Measurements from ENCODE around the gene UBASH3A. TPM values are rescaled to one million over a fixed set of nuclear protein-coding genes. Genes with fewer than 3 reads are reported as not detected.

UBASH3A gene
- total and polyA plus RNA-seq, 8 donors: 0.18 to 4.6 (median 0.31) TPM; not detected in 1

DNA sequence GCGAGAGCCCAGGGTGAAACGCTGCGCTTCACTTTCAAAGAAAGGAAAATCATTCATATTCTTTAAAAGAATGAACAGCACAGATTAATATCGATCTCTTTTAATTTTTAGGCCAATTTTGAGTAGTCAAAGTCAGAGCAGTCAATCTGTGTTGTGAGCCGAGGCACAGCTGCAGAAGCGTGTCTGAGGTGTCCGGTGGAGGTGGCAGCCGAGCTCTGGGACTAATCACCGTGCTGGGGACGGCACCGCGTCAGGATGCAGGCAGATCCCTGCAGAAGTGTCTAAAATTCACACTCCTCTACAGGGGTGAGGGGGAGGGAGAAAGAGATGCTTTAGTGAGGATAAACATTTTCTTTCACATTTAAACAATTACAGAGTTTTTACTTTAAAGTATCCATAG lies 41.5 kb upstream of the UBASH3A start:
- Histone ChIP-seq H3K27me3 (peaks cover 0 to 77% (median 0%) of the 10 kb centered on the region in 3 donors), H3K4me3 (no peak overlapping the region), H3K4me1 (peaks cover 0 to 17% (median 6%) of the 10 kb centered on the region in 4 donors), H3K9me3 (peaks cover 0 to 11% (median 8%) of the 10 kb centered on the region in 4 donors), H3K27ac (no peak overlapping the region), H3K36me3 (no peaks in the 10 kb centered on the region)
- intact Hi-C loops (cut with DNase I; ENCODE audit: low total_unique reads): no loop called here
- no peak for DNase-seq
- 77 to 89% (median 83%) methylated on average over 12 of the region's 12 CpGs for WGBS, 5 donors
- TF ChIP-seq POLR2A (IDR thresholded peaks at IDR 0.05): no peak
- no peak for TF ChIP-seq EP300 (IDR thresholded peaks at IDR 0.05)
- TF ChIP-seq, protein P1, sequence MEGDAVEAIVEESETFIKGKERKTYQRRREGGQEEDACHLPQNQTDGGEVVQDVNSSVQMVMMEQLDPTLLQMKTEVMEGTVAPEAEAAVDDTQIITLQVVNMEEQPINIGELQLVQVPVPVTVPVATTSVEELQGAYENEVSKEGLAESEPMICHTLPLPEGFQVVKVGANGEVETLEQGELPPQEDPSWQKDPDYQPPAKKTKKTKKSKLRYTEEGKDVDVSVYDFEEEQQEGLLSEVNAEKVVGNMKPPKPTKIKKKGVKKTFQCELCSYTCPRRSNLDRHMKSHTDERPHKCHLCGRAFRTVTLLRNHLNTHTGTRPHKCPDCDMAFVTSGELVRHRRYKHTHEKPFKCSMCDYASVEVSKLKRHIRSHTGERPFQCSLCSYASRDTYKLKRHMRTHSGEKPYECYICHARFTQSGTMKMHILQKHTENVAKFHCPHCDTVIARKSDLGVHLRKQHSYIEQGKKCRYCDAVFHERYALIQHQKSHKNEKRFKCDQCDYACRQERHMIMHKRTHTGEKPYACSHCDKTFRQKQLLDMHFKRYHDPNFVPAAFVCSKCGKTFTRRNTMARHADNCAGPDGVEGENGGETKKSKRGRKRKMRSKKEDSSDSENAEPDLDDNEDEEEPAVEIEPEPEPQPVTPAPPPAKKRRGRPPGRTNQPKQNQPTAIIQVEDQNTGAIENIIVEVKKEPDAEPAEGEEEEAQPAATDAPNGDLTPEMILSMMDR (IDR thresholded peaks at IDR 0.05): no peak
- TF ChIP-seq POLR2AphosphoS5 (IDR thresholded peaks at IDR 0.05): no peak

DNA sequence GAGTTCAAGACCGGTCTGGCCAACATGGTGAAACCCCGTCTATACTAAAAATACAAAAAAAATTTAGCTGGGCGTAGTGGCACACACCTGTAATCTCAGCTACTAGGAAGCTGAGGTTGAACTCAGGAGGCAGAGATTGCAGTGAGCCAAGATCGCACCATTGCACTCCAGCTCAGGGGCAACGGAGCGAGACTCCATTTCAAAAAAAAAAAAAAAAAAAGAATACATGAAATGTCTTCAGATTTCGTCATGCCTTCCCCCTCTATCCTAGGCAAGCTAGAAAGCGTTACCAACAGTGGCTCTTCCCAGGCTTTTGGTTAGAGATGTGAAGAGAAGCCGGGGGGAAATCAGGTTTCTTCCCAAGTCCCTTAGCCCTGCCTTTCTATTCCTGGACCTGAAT lies 41.0 kb upstream of the UBASH3A start:
- TF ChIP-seq, protein P1 (IDR thresholded peaks at IDR 0.05): no peak
- TF ChIP-seq POLR2A (IDR thresholded peaks at IDR 0.05) (no peak), EP300 (IDR thresholded peaks at IDR 0.05) (no peak), POLR2AphosphoS5 (IDR thresholded peaks at IDR 0.05) (no peak)
- no peaks in the 10 kb centered on the region for H3K36me3 ChIP-seq
- DNase-seq: no peak
- H3K27ac ChIP-seq: peak overlapping the region in 2 of 5 donors; percentile 27 to 54
- peaks cover 0 to 77% (median 0%) of the 10 kb centered on the region in 3 donors for H3K27me3 ChIP-seq
- WGBS, 5 donors: 40 to 65% (median 47%) methylated on average over 9 of the region's 9 CpGs
- peaks cover 0 to 7% (median 6%) of the 10 kb centered on the region in 4 donors for H3K9me3 ChIP-seq
- H3K4me1 ChIP-seq: peaks cover 0 to 20% (median 9%) of the 10 kb centered on the region in 4 donors
- intact Hi-C loops (cut with DNase I; ENCODE audit: low total_unique reads): no loop called here
- no peak overlapping the region for H3K4me3 ChIP-seq

DNA sequence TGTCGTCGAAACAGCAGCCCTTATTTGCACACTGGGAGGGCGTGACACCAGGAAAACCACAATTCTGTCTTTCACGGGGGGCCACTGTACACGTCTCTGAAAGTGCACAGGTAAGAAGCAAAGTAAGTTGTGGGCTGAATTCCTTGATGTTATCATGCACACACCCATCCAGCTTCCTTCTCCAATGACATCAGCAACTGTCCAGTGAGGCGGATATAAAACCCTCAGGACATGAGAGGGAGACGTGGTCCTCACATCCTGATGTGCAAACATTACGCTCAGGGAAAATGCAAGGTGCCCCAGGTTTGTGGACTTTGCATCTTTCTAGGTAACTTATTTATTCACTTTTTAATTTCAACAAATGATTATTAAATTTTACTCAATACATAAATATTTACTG lies 40.4 kb upstream of the UBASH3A start:
- peak in 1 of 2 donors; percentile 74 for DNase-seq
- intact Hi-C loops (cut with DNase I; ENCODE audit: low total_unique reads): no loop called here
- WGBS, 5 donors: 20 to 47% (median 43%) methylated on average over 8 of the region's 8 CpGs
- Histone ChIP-seq H3K9me3 (peaks cover 0 to 7% (median 6%) of the 10 kb centered on the region in 4 donors), H3K27ac (peak overlapping the region in 3 of 5 donors; percentile 27 to 72 (median 54)), H3K27me3 (peaks cover 0 to 74% (median 0%) of the 10 kb centered on the region in 3 donors), H3K4me1 (peaks cover 0 to 20% (median 9%) of the 10 kb centered on the region in 4 donors), H3K4me3 (peak overlapping the region in 1 of 4 donors; percentile 31), H3K36me3 (no peaks in the 10 kb centered on the region)
- peak in 1 of 3 donors; percentile 57 for TF ChIP-seq POLR2AphosphoS5 (IDR thresholded peaks at IDR 0.05)
- no peak for TF ChIP-seq POLR2A (IDR thresholded peaks at IDR 0.05)
- TF ChIP-seq, protein P1 (IDR thresholded peaks at IDR 0.05): no peak
- no peak for TF ChIP-seq EP300 (IDR thresholded peaks at IDR 0.05)

DNA sequence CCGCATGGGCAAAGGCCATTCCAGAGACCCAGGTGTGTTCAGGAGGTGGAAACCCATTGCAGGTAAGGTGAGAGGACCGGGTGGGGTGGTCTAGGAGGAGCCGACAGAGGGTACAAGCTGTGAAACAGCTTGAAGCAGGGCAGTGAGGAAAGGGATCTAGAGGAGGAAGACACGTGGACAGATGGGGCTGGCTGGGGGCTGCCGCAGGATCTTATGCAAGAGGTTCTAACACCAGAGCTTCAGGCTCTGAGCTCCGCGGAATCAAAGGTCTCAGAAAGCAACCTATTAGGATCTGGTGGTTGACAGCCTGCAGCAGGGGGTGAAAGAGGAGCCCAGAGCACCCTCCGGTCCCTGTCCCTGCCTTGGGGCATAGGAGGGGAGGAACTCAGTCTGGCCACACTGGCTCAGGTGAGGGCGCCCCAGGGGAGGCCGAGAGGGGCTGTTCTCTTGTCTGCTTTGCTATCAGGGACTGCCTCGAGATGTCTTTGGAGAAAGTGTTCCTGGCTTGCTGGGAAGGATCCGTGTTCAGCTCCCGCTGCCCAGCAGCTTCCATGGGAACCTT lies 39.3 kb upstream of the UBASH3A start:
- H3K36me3 ChIP-seq: no peaks in the 10 kb centered on the region
- H3K9me3 ChIP-seq: peaks cover 0 to 7% (median 6%) of the 10 kb centered on the region in 4 donors
- peak overlapping the region in 3 of 5 donors; percentile 71 to 79 (median 72) for H3K27ac ChIP-seq
- peaks cover 0 to 20% (median 5%) of the 10 kb centered on the region in 4 donors for H3K4me1 ChIP-seq
- DNase-seq: no peak
- WGBS, 5 donors: 78 to 84% (median 81%) methylated on average over 9 to 13 of the region's 13 CpGs
- peak overlapping the region in 2 of 4 donors; percentile 31 to 35 for H3K4me3 ChIP-seq
- intact Hi-C loops (cut with DNase I; ENCODE audit: low total_unique reads): no loop called here
- peaks cover 0 to 64% (median 0%) of the 10 kb centered on the region in 3 donors for H3K27me3 ChIP-seq
- TF ChIP-seq POLR2AphosphoS5 (IDR thresholded peaks at IDR 0.05) (no peak), POLR2A (IDR thresholded peaks at IDR 0.05) (no peak), EP300 (IDR thresholded peaks at IDR 0.05) (no peak)
- TF ChIP-seq, protein P1 (IDR thresholded peaks at IDR 0.05): no peak
